GM21786 (cell line): ENCODE measurements around the gene TMEM252.

Experiments
- ATAC-seq: cut with Tn5 transposase; IDR thresholded peaks from one replicate; pipeline ENCODE4 v1.9.1; 2021; ENCODE audit not compliant: unreplicated experiment

TMEM252 gene

GRCh38 chr9:68545033-68545705, 4.5 kb upstream of the TMEM252 start:
- ATAC-seq = peak; percentile 31

DNA sequence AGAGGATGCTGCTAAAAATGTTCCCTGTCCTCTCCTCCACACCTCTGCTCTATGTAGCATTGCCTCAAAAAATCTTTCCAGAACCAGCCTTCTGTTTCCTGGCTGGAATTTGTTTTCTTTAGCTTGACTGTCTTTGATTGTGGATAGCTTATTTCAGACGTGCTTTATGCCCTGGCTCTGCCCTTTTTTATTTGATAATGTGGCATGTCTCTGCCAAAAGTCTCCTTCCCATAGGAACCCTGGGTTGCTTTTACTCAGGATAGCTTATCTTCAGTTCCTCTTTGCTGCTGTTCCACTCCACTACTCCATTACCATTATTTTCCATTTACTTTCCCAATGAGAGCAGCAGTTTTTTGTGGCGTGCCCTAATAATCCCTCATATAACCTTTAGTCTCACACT, 885 bp upstream of the TMEM252 start:
- ATAC-seq = no peak

DNA sequence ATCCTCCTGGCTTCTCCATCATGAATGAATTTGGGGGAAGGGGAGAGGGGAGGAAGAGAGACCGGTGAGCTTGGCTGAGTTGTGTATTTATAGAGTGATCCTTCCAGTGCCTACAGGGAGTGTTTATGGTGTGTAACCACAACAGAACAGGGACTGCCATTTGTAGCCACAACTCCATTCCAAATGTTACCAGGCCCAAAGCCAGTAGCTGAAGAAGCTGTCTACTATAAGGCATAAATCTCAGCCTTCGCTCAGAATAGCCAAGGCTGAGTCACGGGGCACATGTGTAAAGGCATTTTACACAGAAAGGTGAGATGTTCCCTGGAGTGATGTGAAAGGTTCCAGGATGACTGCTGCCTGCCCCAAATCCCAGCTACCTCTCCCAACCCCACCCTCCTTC, 2.5 kb downstream of the TMEM252 start:
- no peak for ATAC-seq

GRCh38 chr9:68537616-68537880, 3.1 kb downstream of the TMEM252 start:
- no peak for ATAC-seq

DNA sequence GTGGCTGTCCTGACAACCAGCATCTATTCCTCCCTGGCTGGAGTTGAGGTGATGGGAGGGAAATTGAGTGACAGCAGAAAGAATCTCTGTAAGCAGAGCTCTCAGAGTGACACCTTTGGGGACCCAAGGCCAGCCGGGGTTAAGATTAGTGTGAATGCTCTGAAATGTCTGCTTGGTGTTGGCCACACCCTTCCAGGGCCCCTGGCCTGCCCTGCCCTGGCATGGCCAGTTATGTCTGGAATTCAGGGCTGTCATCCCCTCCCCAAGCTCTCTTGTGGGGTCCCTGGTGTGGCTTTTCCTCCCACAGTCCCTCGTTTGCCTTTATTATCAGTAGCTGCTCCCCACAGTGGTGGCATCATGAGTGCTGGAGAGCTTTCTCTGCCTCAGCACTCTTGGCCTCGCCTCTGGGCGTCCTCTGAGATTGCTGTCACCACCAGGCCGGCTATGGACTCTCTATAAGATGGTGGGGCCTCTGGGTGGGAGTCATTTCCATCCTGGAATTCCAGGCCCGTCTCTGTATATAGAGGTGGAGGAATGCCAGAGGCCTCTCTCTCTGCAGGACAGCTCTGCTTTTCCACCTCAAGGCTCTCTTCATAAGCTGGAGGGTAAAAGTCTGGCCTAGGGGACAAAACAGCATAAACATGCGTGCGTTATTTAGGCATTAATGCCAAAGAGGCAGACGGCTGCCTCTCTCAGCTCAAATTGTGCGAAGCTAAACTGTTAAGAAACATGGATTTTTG, 3.6 kb downstream of the TMEM252 start:
- no peak for ATAC-seq

DNA sequence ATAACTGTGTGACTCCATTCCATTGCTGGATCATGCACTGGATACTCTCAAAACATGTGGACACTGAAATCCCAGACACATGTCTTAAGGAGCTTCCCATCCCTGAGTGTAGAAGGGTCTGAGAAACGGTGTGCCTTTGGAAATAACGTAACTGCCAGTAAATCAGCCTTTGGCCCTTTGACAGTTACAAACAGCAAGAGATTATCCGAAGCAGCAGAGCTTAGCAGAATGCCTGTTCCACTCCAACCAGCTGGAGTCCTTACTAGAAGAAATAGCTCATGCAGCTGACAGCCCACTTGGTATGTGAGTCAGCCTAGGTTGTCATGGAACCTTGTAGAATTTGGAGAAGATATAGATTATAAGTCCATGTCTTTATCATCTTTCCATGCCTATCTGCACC, 7.0 kb downstream of the TMEM252 start:
- no peak for ATAC-seq

- ATAC-seq = no peak
Measured at GRCh38 chr9:68532131-68532530, 8.6 kb downstream of the TMEM252 start.

- no peak for ATAC-seq
Measured at GRCh38 chr9:68530618-68531017, 10.1 kb downstream of the TMEM252 start.

DNA sequence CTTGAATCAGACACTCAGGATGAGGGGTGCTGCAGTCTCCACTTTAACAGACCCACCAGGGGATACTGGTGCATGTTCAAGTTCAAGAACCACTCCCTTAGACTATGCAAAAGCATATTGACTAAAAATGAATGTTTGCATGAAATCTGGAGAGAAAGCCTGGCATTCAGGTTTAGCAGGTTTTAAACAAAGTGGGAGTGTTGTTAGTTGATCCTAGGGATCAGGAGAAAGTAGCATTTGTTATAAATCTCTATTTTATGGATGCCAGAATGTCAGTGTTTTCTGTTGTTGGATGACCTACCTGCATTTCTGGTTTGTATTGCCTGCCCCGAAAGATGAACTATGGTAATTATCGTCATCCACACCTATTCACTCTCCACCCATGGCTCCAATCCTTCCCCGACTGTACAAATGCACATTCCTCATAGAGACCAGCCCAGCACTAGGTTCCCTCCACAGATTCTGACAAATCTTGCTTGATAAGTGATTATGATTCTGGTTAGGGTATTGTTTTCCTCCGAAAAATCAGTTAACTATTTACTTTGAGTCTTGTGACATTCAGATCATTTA, 17.2 kb downstream of the TMEM252 start:
- ATAC-seq = no peak

- no peak for ATAC-seq
Measured at GRCh38 chr9:68522954-68523353, 17.7 kb downstream of the TMEM252 start.

DNA sequence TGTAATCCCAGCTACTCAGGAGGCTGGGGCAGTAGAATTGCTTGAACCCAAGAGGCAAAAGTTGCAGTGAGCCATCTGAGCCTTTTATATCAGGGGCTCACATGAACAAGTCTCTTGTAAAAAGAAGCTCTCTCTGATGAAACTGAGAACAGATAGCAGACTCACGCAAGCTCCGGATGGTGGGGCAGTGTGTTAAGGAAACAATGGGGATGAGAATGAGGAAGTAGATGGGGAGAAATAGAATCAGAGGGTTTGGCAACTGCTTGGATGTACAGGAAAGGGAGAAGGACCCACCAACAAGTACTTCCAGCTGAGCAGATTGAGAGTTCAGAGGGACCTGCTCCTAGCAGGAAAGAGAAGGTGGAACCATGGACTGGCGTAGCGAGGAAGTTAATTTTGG, 18.6 kb downstream of the TMEM252 start:
- no peak for ATAC-seq

DNA sequence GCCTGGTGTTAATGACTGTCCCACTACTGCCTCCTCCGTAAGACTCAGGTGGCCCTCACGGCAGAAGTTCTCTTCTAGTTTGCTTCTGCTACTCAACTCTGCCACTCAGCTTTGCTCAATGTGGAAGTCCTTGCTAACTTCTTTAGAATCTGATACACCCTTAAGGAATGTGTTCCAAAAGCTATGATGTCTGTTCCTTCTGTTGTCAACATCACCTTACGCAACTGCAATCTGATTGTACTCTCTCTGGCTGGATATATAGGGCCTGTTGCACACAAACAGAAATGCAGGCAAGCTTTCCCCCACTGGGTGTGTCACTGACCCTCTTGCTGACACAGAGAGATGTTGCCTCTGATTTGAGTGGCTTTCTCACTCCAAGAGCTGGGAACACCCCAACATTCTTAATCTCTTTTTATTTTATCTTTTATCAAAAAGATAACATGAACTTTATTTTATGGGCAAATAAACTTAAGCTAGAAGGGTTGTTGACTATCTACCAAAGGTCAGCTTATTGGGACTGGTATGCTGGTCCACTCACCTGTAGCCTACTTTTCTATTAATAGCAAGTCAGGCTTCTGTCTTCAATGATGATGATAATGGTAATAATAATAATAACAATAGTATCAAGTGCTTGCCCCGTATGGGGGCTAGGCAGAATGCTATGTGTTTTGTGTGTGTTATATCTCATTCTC, 25.2 kb downstream of the TMEM252 start:
- no peak for ATAC-seq

GRCh38 chr9:68513981-68514380, 26.7 kb downstream of the TMEM252 start:
- ATAC-seq = no peak

GRCh38 chr9:68513385-68513784, 27.3 kb downstream of the TMEM252 start:
- ATAC-seq = no peak

- no peak for ATAC-seq
Measured at GRCh38 chr9:68509689-68510088, 31.0 kb downstream of the TMEM252 start.

GRCh38 chr9:68508547-68508946, 32.1 kb downstream of the TMEM252 start:
- no peak for ATAC-seq

- no peak for ATAC-seq
Measured at GRCh38 chr9:68507806-68508145, 32.9 kb downstream of the TMEM252 start.

DNA sequence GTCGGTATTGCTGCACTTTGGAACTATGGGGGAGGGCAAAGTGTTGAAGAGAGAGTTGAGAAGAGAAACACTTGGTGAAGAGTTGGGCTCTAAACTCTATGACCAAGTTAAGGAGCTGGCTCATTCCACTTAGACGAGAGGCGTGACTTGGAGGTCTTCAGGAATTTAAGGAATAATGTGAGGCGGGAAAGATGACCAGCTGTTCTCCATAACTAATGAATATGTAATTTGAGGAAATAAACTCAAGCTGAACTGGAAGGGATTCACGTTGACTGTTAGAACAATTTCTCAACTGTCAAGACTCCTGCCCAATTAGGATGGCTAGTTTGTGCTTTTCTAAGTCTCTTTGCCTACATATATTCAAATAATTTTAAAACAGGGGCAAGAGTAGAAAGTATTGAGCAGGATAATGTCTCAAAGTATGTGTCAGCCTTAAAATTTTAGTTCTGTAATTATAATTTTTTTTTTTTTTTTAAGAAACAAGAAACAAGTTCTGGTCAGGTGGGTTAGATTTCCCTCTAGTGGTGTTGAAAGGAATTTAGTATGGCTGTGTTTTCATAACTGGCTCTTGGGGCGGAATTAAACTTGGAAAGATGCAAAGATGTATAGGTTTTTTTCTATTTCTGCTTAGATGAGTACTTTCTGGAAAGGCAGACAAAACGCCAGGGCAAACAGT, 33.4 kb downstream of the TMEM252 start:
- ATAC-seq = no peak

- no peak for ATAC-seq
Measured at GRCh38 chr9:68506551-68506950, 34.1 kb downstream of the TMEM252 start.

GRCh38 chr9:68505681-68506409, 34.8 kb downstream of the TMEM252 start:
- no peak for ATAC-seq

DNA sequence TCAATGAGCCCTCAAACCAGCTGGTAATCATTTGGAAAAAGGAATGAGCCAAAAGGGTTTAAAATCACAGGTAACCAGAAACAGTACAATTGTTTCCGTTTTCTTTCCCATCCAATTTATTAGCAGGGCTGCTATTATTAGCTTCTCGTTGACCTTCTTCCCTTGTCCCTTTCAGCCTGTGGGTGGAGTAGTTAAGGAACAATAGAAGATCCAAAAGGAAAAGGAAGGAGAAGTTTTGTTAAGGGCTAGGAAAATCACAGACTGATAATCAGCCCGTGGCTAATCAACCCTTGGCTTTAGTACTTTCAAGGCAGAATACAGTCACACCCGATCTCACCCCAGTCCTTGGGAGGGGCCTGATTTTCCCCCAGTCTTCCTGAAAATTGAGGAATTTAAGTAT, 38.4 kb downstream of the TMEM252 start:
- no peak for ATAC-seq
